SIG-M5 (cell line): ENCODE results near the gene ENTPD6.
"Not testable (repeated sequence)": the region's sequence is repeated elsewhere in the genome, so short reads cannot be mapped to it uniquely, and the experiment has no call there.

Source experiments
- DNase-seq: peaks from one replicate; lab custom pipeline; 2025; lab: John Stamatoyannopoulos, UW

ENTPD6 gene

GRCh38 chr20:25257130-25257529 lies 61.6 kb downstream of the ENTPD6 start:
- no peak for DNase-seq

- DNase-seq = no peak
These were observed 62.4 kb downstream of the ENTPD6 start for GRCh38 chr20:25257756-25258475.

- no peak for DNase-seq
These were observed 62.9 kb downstream of the ENTPD6 start for GRCh38 chr20:25258476-25258805.

GRCh38 chr20:25258828-25259227 lies 63.3 kb downstream of the ENTPD6 start:
- DNase-seq = no peak

- DNase-seq = no peak
These were observed 63.8 kb downstream of the ENTPD6 start for GRCh38 chr20:25259358-25259757.

- no peak for DNase-seq
These were observed 64.3 kb downstream of the ENTPD6 start for GRCh38 chr20:25259788-25260254.

GRCh38 chr20:25260770-25261437 lies 65.4 kb downstream of the ENTPD6 start:
- not testable (repeated sequence) for DNase-seq

- DNase-seq = no peak
These were observed 73.7 kb downstream of the ENTPD6 start for GRCh38 chr20:25269057-25269832.

- DNase-seq = no peak
These were observed 74.3 kb downstream of the ENTPD6 start for GRCh38 chr20:25269833-25270170.

GRCh38 chr20:25270829-25271251 lies 75.3 kb downstream of the ENTPD6 start:
- DNase-seq = no peak

- DNase-seq = no peak
These were observed 76.1 kb downstream of the ENTPD6 start for GRCh38 chr20:25271486-25272222.

GRCh38 chr20:25272223-25273000 lies 76.9 kb downstream of the ENTPD6 start:
- no peak for DNase-seq

GRCh38 chr20:25273046-25273445 lies 77.5 kb downstream of the ENTPD6 start:
- DNase-seq = no peak

GRCh38 chr20:25273541-25274358 lies 78.2 kb downstream of the ENTPD6 start:
- DNase-seq = no peak

- no peak for DNase-seq
These were observed 79.0 kb downstream of the ENTPD6 start for GRCh38 chr20:25274481-25274880.

GRCh38 chr20:25274891-25275812 lies 79.6 kb downstream of the ENTPD6 start:
- DNase-seq = no peak

GRCh38 chr20:25275813-25276532 lies 80.5 kb downstream of the ENTPD6 start:
- no peak for DNase-seq
